ENCODE data around the gene GPRIN1. TPM values are rescaled to one million over a fixed set of nuclear protein-coding genes. Genes with fewer than 3 reads are reported as not detected.

The GPRIN1 gene
- total RNA-seq, 6 donors from 2014 or later: under 0.01 to 4.0 (median 1.3) TPM

DNA sequence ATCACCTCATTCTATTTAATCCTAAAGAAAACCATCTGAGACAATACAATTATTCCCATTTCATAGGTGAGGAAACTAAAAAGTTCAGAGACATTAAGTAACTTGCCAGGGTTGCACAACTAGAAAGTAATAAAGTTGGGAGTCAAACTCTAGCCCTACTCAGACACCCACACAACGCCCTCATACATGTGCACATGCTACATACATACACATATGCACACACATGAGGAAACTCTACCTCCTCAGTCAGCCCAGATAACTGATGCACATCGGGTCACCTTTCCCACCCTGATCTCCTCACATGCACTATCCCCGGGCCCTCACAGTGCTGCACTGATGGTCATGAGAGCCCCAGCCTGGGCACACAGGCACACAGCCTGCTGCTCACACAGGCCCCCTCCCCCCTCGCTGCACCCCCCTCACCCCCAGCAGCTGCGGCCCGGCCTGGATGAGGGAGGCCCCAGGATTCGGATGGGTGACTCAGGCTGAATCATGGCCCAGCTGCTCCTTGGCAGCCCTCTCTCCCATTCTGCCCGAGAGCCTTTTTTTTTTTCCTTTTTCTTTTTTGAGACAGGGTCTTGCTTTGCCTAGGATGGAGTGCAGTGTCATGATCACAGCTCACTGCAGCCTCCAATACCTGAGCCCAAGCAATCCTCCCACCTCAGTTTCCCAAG lies 5.0 kb upstream of the GPRIN1 start:
- H3K36me3 ChIP-seq: no peaks in the 10 kb centered on the region
- no peak for TF ChIP-seq POLR2A (IDR thresholded peaks at IDR 0.05)
- no peak for TF ChIP-seq EP300 (IDR thresholded peaks at IDR 0.05)
- no peak for TF ChIP-seq POLR2AphosphoS5 (IDR thresholded peaks at IDR 0.05)
- TF ChIP-seq, protein P1, sequence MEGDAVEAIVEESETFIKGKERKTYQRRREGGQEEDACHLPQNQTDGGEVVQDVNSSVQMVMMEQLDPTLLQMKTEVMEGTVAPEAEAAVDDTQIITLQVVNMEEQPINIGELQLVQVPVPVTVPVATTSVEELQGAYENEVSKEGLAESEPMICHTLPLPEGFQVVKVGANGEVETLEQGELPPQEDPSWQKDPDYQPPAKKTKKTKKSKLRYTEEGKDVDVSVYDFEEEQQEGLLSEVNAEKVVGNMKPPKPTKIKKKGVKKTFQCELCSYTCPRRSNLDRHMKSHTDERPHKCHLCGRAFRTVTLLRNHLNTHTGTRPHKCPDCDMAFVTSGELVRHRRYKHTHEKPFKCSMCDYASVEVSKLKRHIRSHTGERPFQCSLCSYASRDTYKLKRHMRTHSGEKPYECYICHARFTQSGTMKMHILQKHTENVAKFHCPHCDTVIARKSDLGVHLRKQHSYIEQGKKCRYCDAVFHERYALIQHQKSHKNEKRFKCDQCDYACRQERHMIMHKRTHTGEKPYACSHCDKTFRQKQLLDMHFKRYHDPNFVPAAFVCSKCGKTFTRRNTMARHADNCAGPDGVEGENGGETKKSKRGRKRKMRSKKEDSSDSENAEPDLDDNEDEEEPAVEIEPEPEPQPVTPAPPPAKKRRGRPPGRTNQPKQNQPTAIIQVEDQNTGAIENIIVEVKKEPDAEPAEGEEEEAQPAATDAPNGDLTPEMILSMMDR (IDR thresholded peaks at IDR 0.05): no peak
- DNase-seq (no peak), ATAC-seq (ENCODE audit: low FRiP score in 2 of 2) (no peak)
- no peak overlapping the region for H3K4me3 ChIP-seq
- H3K27me3 ChIP-seq: peaks cover 0 to 22% (median 17%) of the 10 kb centered on the region in 4 donors
- H3K4me1 ChIP-seq: peaks cover 13 to 23% (median 17%) of the 10 kb centered on the region in 4 donors
- H3K27ac ChIP-seq: no peak overlapping the region
- no peaks in the 10 kb centered on the region for H3K9me3 ChIP-seq
- WGBS, 2 donors: 59 to 66% methylated on average over 7 to 8 of the region's 8 CpGs

DNA sequence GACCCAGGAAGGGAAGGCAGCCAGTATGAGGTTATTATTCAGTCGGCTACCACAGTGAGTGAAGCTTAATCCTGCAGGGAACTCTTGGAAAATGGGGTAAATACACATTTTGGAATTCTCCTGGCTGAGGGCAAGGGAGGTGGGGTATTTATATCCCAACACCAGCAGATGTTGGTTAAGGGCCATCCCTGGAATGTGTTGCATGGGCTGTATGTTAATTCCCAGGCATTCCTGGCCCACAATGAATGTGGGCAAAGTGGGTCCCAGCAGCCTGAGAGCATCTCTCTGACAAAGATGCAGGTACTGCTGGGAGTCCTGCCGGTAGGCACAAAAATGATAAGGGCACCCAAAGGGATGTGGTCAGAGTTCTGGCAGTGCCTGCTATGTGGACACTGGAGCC lies 2.9 kb upstream of the GPRIN1 start:
- DNase-seq (no peak), ATAC-seq (ENCODE audit: low FRiP score in 2 of 2) (no peak)
- Histone ChIP-seq H3K27ac (no peak overlapping the region), H3K4me1 (peaks cover 6 to 20% (median 11%) of the 10 kb centered on the region in 4 donors), H3K4me3 (no peak overlapping the region), H3K27me3 (peaks cover 0 to 6% (median 2%) of the 10 kb centered on the region in 4 donors), H3K9me3 (no peaks in the 10 kb centered on the region), H3K36me3 (no peaks in the 10 kb centered on the region)
- TF ChIP-seq, protein P1 (IDR thresholded peaks at IDR 0.05): no peak
- TF ChIP-seq EP300 (IDR thresholded peaks at IDR 0.05) (no peak), POLR2AphosphoS5 (IDR thresholded peaks at IDR 0.05) (no peak), POLR2A (IDR thresholded peaks at IDR 0.05) (no peak)
- WGBS, 2 donors: 43 to 64% methylated on average over 2 of the region's 2 CpGs

DNA sequence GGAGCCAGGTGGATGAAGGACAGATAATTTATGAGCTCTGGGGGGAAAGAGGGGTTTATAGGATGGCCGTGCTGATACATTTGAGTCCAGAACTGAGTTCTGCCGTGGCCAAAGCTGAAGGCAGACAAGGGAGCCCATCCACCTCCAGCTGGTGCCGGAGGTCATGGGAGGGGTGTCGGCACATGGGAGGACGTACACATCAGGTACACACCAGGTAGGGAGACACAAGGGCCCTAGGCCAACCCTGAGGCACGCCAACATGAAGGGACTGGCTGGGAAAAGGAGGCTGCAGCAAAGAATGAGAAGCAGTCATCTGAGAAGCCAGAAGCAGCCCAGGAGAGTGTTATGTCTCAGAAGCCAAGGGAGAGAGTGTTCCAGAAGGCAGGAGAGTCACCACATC lies 2.1 kb upstream of the GPRIN1 start:
- DNase-seq (no peak), ATAC-seq (ENCODE audit: low FRiP score in 2 of 2) (no peak)
- peaks cover 6 to 20% (median 11%) of the 10 kb centered on the region in 4 donors for H3K4me1 ChIP-seq
- H3K27me3 ChIP-seq: peaks cover 0 to 5% (median 1%) of the 10 kb centered on the region in 4 donors
- no peaks in the 10 kb centered on the region for H3K9me3 ChIP-seq
- H3K36me3 ChIP-seq: no peaks in the 10 kb centered on the region
- no peak overlapping the region for H3K27ac ChIP-seq
- 89 to 90% methylated on average over 6 of the region's 6 CpGs for WGBS, 2 donors
- no peak for TF ChIP-seq POLR2A (IDR thresholded peaks at IDR 0.05)
- TF ChIP-seq, protein P1 (IDR thresholded peaks at IDR 0.05): no peak
- no peak for TF ChIP-seq POLR2AphosphoS5 (IDR thresholded peaks at IDR 0.05)
- TF ChIP-seq EP300 (IDR thresholded peaks at IDR 0.05): no peak
- no peak overlapping the region for H3K4me3 ChIP-seq

DNA sequence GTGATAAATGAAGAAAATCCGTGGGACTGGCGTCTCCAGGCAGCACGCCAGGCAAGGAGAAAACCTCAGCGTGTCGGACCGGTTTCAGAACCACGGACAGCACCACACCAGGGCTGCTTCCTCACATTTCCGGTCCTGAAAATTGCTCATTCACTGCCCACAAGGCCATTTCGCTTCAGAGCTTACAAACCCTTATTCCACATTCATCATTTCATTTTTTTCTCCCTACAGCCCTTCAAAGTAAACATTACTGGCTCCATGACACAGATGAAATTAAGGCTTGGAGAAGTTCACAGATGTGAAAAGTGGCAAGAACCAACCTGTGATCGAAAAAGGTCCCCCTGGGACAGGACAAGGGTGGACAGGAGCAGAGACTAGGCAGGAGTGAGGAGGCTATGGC lies 1.5 kb upstream of the GPRIN1 start:
- DNase-seq: peak in 1 of 2 donors; percentile 42
- Histone ChIP-seq H3K9me3 (no peaks in the 10 kb centered on the region), H3K4me3 (no peak overlapping the region), H3K4me1 (peaks cover 6 to 20% (median 11%) of the 10 kb centered on the region in 4 donors), H3K36me3 (no peaks in the 10 kb centered on the region), H3K27ac (no peak overlapping the region), H3K27me3 (peaks cover 0 to 5% (median 1%) of the 10 kb centered on the region in 4 donors)
- TF ChIP-seq EP300 (IDR thresholded peaks at IDR 0.05): no peak
- TF ChIP-seq POLR2AphosphoS5 (IDR thresholded peaks at IDR 0.05): no peak
- no peak for TF ChIP-seq POLR2A (IDR thresholded peaks at IDR 0.05)
- TF ChIP-seq, protein P1 (IDR thresholded peaks at IDR 0.05): no peak
- WGBS, 2 donors: 11 to 12% methylated on average over 10 of the region's 10 CpGs
- no peak for ATAC-seq (ENCODE audit: low FRiP score in 2 of 2)

DNA sequence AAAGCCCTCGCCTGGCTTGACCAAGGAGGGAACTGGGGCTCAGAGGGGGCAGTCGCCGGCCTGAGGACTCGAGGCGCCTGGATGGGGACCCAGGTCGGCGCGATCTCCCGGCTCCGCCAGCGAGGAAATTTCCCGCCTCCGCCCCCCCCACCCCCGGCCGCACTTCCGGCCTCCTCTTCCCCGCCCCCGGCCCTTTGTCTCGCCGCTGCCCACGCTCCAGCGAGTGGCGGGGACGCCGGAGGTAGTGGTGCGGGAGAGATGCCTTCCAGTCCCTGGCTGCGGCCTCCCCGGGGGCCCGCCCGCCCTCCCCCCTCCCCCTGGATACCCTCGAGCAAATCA lies 448 bp upstream of the GPRIN1 start:
- Histone ChIP-seq H3K4me1 (peaks cover 6 to 20% (median 11%) of the 10 kb centered on the region in 4 donors), H3K36me3 (no peaks in the 10 kb centered on the region), H3K4me3 (peak overlapping the region; percentile 72 to 89 (median 78)), H3K9me3 (no peaks in the 10 kb centered on the region), H3K27ac (peak overlapping the region in 1 of 4 donors; percentile 64), H3K27me3 (peaks cover 0 to 5% (median 1%) of the 10 kb centered on the region in 4 donors)
- ATAC-seq (ENCODE audit: low FRiP score in 2 of 2): no peak
- TF ChIP-seq EP300 (IDR thresholded peaks at IDR 0.05) (no peak), POLR2A (IDR thresholded peaks at IDR 0.05) (no peak), POLR2AphosphoS5 (IDR thresholded peaks at IDR 0.05) (no peak)
- TF ChIP-seq, protein P1 (IDR thresholded peaks at IDR 0.05): no peak
- WGBS, 2 donors: 0 to 3% methylated on average over 2 to 25 of the region's 31 CpGs
- DNase-seq: peak in 1 of 2 donors; percentile 76
